Measurements from ENCODE around the gene AZGP1.
"Not testable (repeated sequence)": the region's sequence is repeated elsewhere in the genome, so short reads cannot be mapped to it uniquely, and the experiment has no call there.

Gene AZGP1

DNA sequence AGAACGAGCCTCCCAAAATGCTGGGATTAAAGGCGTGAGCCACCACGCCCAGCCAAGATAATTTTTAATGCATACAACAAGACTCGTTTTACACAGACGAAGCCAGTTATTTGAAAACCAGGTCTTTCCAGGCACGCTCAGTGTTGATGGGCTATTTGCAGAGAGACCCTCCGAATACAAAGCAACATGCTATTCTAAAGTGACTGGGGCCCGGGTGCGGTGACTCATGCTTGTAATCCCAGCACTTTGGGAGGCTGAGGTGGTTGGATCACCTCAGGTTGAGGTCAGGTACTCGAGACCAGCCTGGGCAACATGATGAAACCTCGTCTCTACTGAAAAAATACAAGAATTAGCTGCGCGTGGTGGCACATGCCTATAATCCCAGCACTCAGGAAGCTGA is 795 bp upstream of the AZGP1 start:
- no peak for DNase-seq (ENCODE audit: extremely low spot score)
- POLR2A ChIA-PET = no interaction called here
- CTCF ChIA-PET = interaction anchor here (1.1 kb wide), 1 partner anchor 14 kb away, joined by 4 read pairs; no protein-coding TSS in a partner anchor
- TF ChIP-seq SP1 (IDR thresholded peaks at IDR 0.05) = no peak

DNA sequence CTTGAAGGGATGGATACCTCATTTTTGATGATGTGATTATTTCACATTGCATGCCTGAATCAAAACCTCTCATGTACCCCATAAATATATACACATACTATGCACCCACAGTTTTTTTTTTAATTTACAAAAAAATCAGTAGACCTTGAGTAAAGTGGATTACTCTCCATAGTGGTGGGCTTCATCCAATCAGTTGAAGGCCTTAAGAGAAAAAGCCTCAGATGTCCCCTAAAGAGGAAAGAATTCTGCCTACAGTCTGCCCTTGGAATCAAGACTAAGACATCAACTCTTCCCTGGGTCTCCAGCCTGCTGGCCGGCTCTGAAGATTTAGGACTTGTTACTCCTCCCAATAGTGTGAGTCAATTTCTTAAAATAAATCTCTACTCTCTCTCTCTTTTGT is 1.1 kb downstream of the AZGP1 start:
- ChIA-PET CTCF (no interaction called here), POLR2A (no interaction called here)
- no peak for TF ChIP-seq ARNT (IDR thresholded peaks at IDR 0.05)
- DNase-seq (ENCODE audit: extremely low spot score) = no peak

- DNase-seq (ENCODE audit: extremely low spot score); CTCF ChIA-PET; POLR2A ChIA-PET: not testable (repeated sequence)
Measured at GRCh38 chr7:99973817-99974216, 2.0 kb downstream of the AZGP1 start.

DNA sequence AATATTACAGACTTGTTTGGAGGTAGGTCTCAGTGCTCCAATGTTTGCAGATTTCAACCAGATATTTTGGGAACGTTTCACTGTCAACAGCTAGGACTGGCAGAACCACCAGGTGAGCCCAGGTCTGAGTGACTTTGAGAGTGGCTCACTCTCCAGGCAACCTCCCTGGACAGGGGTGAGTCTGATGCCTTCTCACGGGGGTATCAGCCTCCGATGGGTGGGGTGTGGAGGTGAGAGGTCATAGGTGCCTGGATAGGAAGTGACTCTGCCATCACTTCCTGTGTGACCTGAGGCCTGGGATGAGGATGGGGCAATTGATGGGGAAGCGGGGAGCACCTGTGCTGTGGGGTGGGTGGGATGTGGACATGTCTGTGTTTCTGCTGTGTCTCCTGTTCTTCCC is 4.6 kb downstream of the AZGP1 start:
- POLR2A ChIA-PET = no interaction called here
- TF ChIP-seq, protein P1, sequence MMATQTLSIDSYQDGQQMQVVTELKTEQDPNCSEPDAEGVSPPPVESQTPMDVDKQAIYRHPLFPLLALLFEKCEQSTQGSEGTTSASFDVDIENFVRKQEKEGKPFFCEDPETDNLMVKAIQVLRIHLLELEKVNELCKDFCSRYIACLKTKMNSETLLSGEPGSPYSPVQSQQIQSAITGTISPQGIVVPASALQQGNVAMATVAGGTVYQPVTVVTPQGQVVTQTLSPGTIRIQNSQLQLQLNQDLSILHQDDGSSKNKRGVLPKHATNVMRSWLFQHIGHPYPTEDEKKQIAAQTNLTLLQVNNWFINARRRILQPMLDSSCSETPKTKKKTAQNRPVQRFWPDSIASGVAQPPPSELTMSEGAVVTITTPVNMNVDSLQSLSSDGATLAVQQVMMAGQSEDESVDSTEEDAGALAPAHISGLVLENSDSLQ (IDR thresholded peaks at IDR 0.05) = no peak
- no peak for TF ChIP-seq SUZ12 (IDR thresholded peaks at IDR 0.05)
- TF ChIP-seq L3MBTL2 (conservative IDR thresholded peaks at IDR 0.05) = no peak
- no peak for TF ChIP-seq FOXA1 (IDR thresholded peaks at IDR 0.05)
- no peak for TF ChIP-seq BHLHE40 (IDR thresholded peaks at IDR 0.05; ENCODE audit: borderline replicate concordance)
- TF ChIP-seq ARNT (IDR thresholded peaks at IDR 0.05) = no peak
- no peak for TF ChIP-seq TARDBP (IDR thresholded peaks at IDR 0.05)
- no peak for TF ChIP-seq LEF1 (IDR thresholded peaks at IDR 0.05; ENCODE audit: borderline replicate concordance)
- TF ChIP-seq ELF4 (IDR thresholded peaks at IDR 0.05) = no peak
- no peak for TF ChIP-seq HDGF (IDR thresholded peaks at IDR 0.05; ENCODE audit: borderline replicate concordance)
- TF ChIP-seq CTBP1 (IDR thresholded peaks at IDR 0.05; ENCODE audit: borderline replicate concordance) = no peak
- no peak for TF ChIP-seq FOXM1 (IDR thresholded peaks at IDR 0.05; ENCODE audit: borderline replicate concordance)
- no peak for TF ChIP-seq NFRKB (IDR thresholded peaks at IDR 0.05)
- TF ChIP-seq ZNF384 (IDR thresholded peaks at IDR 0.05) = no peak
- DNase-seq (ENCODE audit: extremely low spot score) = no peak
- CTCF ChIA-PET = no interaction called here

DNA sequence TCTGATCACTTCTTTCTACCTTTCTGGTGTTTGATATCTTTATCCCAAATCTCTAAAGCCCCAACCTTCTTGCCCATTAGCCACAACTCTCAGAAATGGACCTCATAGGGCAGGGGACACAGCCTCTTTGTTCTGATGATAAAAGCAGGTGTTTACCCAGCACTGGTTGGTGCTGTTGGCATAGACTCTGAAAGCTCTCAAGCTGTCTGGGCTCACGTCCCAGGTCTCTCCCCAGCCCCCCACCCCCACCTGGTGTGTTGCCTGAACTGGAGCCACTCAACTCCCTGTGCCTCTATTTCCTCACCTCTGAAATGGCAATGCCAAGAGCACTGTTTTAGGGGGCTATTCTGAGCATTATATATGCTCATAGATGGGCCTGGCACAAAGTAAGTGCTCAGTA is 6.0 kb downstream of the AZGP1 start:
- POLR2A ChIA-PET; CTCF ChIA-PET; DNase-seq (ENCODE audit: extremely low spot score): not testable (repeated sequence)

- POLR2A ChIA-PET = no interaction called here
- TF ChIP-seq ARNT (IDR thresholded peaks at IDR 0.05) = no peak
- CTCF ChIA-PET = interaction anchor here (0.7 kb wide), 1 partner anchor 233 kb away, joined by 3 read pairs; no protein-coding TSS in a partner anchor
- DNase-seq (ENCODE audit: extremely low spot score) = no peak
Measured at GRCh38 chr7:99969298-99969697, 6.5 kb downstream of the AZGP1 start.

- ChIA-PET POLR2A (no interaction called here), CTCF (no interaction called here)
- no peak for TF ChIP-seq FOXA1 (IDR thresholded peaks at IDR 0.05)
- no peak for TF ChIP-seq FOXM1 (IDR thresholded peaks at IDR 0.05; ENCODE audit: borderline replicate concordance)
- TF ChIP-seq CTBP1 (IDR thresholded peaks at IDR 0.05; ENCODE audit: borderline replicate concordance) = no peak
- TF ChIP-seq FOXK2 (IDR thresholded peaks at IDR 0.05) = no peak
- TF ChIP-seq SP1 (IDR thresholded peaks at IDR 0.05) = no peak
- no peak for TF ChIP-seq SUZ12 (IDR thresholded peaks at IDR 0.05)
- no peak for TF ChIP-seq ZNF384 (IDR thresholded peaks at IDR 0.05)
- TF ChIP-seq HDGF (IDR thresholded peaks at IDR 0.05; ENCODE audit: borderline replicate concordance) = no peak
- TF ChIP-seq ELF4 (IDR thresholded peaks at IDR 0.05) = no peak
- no peak for TF ChIP-seq BHLHE40 (IDR thresholded peaks at IDR 0.05; ENCODE audit: borderline replicate concordance)
- no peak for TF ChIP-seq TARDBP (IDR thresholded peaks at IDR 0.05)
- TF ChIP-seq, protein P1 (IDR thresholded peaks at IDR 0.05) = no peak
- no peak for TF ChIP-seq NFRKB (IDR thresholded peaks at IDR 0.05)
- TF ChIP-seq LEF1 (IDR thresholded peaks at IDR 0.05; ENCODE audit: borderline replicate concordance) = no peak
- TF ChIP-seq L3MBTL2 (conservative IDR thresholded peaks at IDR 0.05) = no peak
- no peak for TF ChIP-seq ARNT (IDR thresholded peaks at IDR 0.05)
- no peak for DNase-seq (ENCODE audit: extremely low spot score)
Measured at GRCh38 chr7:99958564-99959227, 17.1 kb downstream of the AZGP1 start.

GRCh38 chr7:99955247-99955646 is 20.6 kb downstream of the AZGP1 start:
- CTCF ChIA-PET = interaction anchor here (0.9 kb wide), 1 partner anchor 24 kb away, joined by 3 read pairs; no protein-coding TSS in a partner anchor
- DNase-seq (ENCODE audit: extremely low spot score) = no peak
- TF ChIP-seq ELF4 (IDR thresholded peaks at IDR 0.05) (no peak), FOXA1 (IDR thresholded peaks at IDR 0.05) (no peak), ZNF384 (IDR thresholded peaks at IDR 0.05) (no peak), FOXK2 (IDR thresholded peaks at IDR 0.05) (no peak), BHLHE40 (IDR thresholded peaks at IDR 0.05; ENCODE audit: borderline replicate concordance) (no peak), TARDBP (IDR thresholded peaks at IDR 0.05) (no peak), ARNT (IDR thresholded peaks at IDR 0.05) (no peak), FOXM1 (IDR thresholded peaks at IDR 0.05; ENCODE audit: borderline replicate concordance) (no peak), CTBP1 (IDR thresholded peaks at IDR 0.05; ENCODE audit: borderline replicate concordance) (no peak), SUZ12 (IDR thresholded peaks at IDR 0.05) (no peak), SP1 (IDR thresholded peaks at IDR 0.05) (no peak), LEF1 (IDR thresholded peaks at IDR 0.05; ENCODE audit: borderline replicate concordance) (no peak), L3MBTL2 (conservative IDR thresholded peaks at IDR 0.05) (no peak), HDGF (IDR thresholded peaks at IDR 0.05; ENCODE audit: borderline replicate concordance) (no peak), NFRKB (IDR thresholded peaks at IDR 0.05) (no peak)
- TF ChIP-seq, protein P1 (IDR thresholded peaks at IDR 0.05) = no peak
- POLR2A ChIA-PET = interaction anchor here (1.4 kb wide), 1 partner anchor 36 kb away, joined by 4 read pairs; the partner anchor contains the start of gene TRIM4

DNA sequence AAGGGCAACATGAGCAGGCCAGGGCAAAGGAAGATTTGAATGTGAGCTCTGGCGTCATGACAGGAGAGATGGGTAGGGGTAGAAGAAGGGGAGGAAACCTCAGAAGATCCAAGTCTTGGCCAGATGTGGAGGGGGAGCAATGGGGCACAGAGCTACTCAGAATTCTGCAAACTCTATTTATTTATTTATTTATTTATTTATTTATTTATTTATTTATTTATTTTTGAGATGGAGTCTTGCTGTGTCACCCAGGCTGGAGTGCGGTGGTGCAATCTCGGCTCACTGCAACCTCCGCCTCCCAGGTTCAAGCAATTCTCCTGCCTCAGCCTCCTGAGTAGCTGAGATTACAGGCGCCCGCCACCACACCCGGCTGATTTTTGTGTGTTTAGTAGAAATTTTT is 21.2 kb downstream of the AZGP1 start:
- DNase-seq (ENCODE audit: extremely low spot score); CTCF ChIA-PET: not testable (repeated sequence)
- POLR2A ChIA-PET = interaction anchor here (1.4 kb wide), 1 partner anchor 35 kb away, joined by 4 read pairs; the partner anchor contains the start of gene TRIM4
